ENCODE measurements around the gene HSD17B1. TPM values are rescaled to one million over a fixed set of nuclear protein-coding genes. Genes with fewer than 3 reads are reported as not detected.

Gene HSD17B1
- total RNA-seq, 1 donor from 2014 or later = 1.5 TPM

DNA sequence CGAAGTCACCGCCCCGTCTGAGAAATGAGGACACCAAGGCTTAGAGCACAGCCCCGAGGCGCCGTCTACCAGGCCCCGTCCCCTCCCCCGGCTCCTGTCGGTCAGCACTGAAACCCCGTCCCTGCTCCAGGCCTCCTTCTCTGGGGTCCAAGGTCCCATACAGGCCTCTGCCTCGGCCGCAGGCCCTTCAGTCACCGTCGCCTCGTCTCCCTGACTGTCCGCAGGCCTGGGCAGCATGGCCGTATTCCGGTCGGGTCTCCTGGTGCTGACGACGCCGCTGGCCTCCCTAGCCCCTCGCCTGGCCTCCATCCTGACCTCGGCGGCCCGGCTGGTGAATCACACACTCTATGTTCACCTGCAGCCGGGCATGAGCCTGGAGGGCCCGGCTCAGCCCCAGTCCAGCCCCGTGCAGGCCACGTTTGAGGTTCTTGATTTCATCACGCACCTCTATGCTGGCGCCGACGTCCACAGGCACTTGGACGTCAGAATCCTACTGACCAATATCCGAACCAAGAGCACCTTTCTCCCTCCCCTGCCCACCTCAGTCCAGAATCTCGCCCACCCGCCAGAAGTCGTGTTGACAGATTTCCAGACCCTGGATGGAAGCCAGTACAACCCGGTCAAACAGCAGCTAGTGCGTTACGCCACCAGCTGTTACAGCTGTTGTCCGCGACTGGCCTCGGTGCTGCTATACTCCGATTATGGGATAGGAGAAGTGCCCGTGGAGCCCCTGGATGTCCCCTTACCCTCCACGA, 9.8 kb downstream of the HSD17B1 start:
- H4K20me1 ChIP-seq (ENCODE audit: insufficient read depth, low read length) = no peaks in the 10 kb centered on the region
- peak overlapping the region; percentile 78 for H2AFZ ChIP-seq (ENCODE audit: low read depth, low read length)
- H3K4me3 ChIP-seq (ENCODE audit: insufficient read depth, low read depth, low read length) = peak overlapping the region; percentile 86
- TF ChIP-seq CTCF (IDR thresholded peaks at IDR 0.05; ENCODE audit: insufficient read depth, low read depth, low read length) = no peak
- no peak for TF ChIP-seq EZH2 (IDR thresholded peaks at IDR 0.05; ENCODE audit: insufficient read depth, low read length)
- H3K4me1 ChIP-seq (ENCODE audit: insufficient read depth, low read length) = peaks cover 22% of the 10 kb centered on the region
- DNase-seq (ENCODE audit: low read depth) (no peak), FAIRE-seq (no peak)
- H3K4me1 Mint-ChIP-seq (ENCODE audit: low read depth, unreplicated experiment) = peaks cover 19% of the 10 kb centered on the region
- peak overlapping the region; percentile 95 for H3K4me2 ChIP-seq (ENCODE audit: low read length)
- peaks cover 13% of the 10 kb centered on the region for H3K36me3 ChIP-seq (ENCODE audit: insufficient read depth, low read length)
- peak overlapping the region; percentile 94 for H3K27ac Mint-ChIP-seq (ENCODE audit: unreplicated experiment)
- H3K27ac ChIP-seq (ENCODE audit: low read depth, low read length) = peak overlapping the region; percentile 83
- no peaks in the 10 kb centered on the region for H3K9me3 ChIP-seq (ENCODE audit: insufficient read depth, low read depth, low read length)
- H3K9me3 Mint-ChIP-seq (ENCODE audit: unreplicated experiment) = no peaks in the 10 kb centered on the region
- H3K4me3 Mint-ChIP-seq (ENCODE audit: unreplicated experiment) = peak overlapping the region; percentile 92
- peaks cover 41% of the 10 kb centered on the region for H3K79me2 ChIP-seq (ENCODE audit: insufficient read depth, low read length)
- H3K9ac ChIP-seq (ENCODE audit: low read length) = peak overlapping the region; percentile 96
- peaks cover 3% of the 10 kb centered on the region for H3K36me3 Mint-ChIP-seq (ENCODE audit: low read depth, unreplicated experiment)
- no peaks in the 10 kb centered on the region for H3K27me3 Mint-ChIP-seq (ENCODE audit: low read depth, unreplicated experiment)
- no peaks in the 10 kb centered on the region for H3K27me3 ChIP-seq (ENCODE audit: insufficient read depth, low read length)

- peaks cover 45% of the 10 kb centered on the region for H3K79me2 ChIP-seq (ENCODE audit: insufficient read depth, low read length)
- FAIRE-seq (no peak), DNase-seq (ENCODE audit: low read depth) (no peak)
- peaks cover 5% of the 10 kb centered on the region for H3K36me3 Mint-ChIP-seq (ENCODE audit: low read depth, unreplicated experiment)
- H3K27me3 Mint-ChIP-seq (ENCODE audit: low read depth, unreplicated experiment) = no peaks in the 10 kb centered on the region
- H3K27ac ChIP-seq (ENCODE audit: low read depth, low read length) = no peak overlapping the region
- peaks cover 13% of the 10 kb centered on the region for H3K36me3 ChIP-seq (ENCODE audit: insufficient read depth, low read length)
- TF ChIP-seq CTCF (IDR thresholded peaks at IDR 0.05; ENCODE audit: insufficient read depth, low read depth, low read length) (no peak), EZH2 (IDR thresholded peaks at IDR 0.05; ENCODE audit: insufficient read depth, low read length) (no peak)
- peak overlapping the region; percentile 96 for H3K9ac ChIP-seq (ENCODE audit: low read length)
- no peaks in the 10 kb centered on the region for H4K20me1 ChIP-seq (ENCODE audit: insufficient read depth, low read length)
- no peak overlapping the region for H2AFZ ChIP-seq (ENCODE audit: low read depth, low read length)
- peak overlapping the region; percentile 94 for H3K27ac Mint-ChIP-seq (ENCODE audit: unreplicated experiment)
- H3K9me3 Mint-ChIP-seq (ENCODE audit: unreplicated experiment) = no peaks in the 10 kb centered on the region
- no peaks in the 10 kb centered on the region for H3K27me3 ChIP-seq (ENCODE audit: insufficient read depth, low read length)
- H3K9me3 ChIP-seq (ENCODE audit: insufficient read depth, low read depth, low read length) = no peaks in the 10 kb centered on the region
- H3K4me1 ChIP-seq (ENCODE audit: insufficient read depth, low read length) = peaks cover 26% of the 10 kb centered on the region
- H3K4me3 ChIP-seq (ENCODE audit: insufficient read depth, low read depth, low read length) = peak overlapping the region; percentile 86
- H3K4me2 ChIP-seq (ENCODE audit: low read length) = peak overlapping the region; percentile 95
- H3K4me1 Mint-ChIP-seq (ENCODE audit: low read depth, unreplicated experiment) = peaks cover 22% of the 10 kb centered on the region
- peak overlapping the region; percentile 92 for H3K4me3 Mint-ChIP-seq (ENCODE audit: unreplicated experiment)
Measured at GRCh38 chr17:42563143-42563509, 10.4 kb downstream of the HSD17B1 start.

DNA sequence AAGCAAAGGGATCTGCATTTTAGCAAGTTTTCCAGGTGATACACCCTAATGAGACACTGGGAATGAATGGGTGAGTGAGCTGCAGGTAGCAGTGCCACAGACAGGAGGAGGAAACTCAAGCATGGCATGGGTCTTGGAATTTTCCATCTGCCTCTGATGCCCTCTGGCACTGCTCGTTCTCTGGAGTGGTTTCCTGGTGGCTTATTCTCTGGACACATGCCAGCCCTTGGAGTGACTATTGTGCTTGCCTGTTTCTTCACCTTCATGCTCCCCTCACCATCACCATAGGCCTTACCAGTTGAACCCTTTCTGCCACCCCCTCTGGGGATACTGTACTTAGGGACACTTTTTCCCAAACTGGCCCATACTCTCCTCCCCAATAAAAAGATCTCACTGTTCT, 10.8 kb downstream of the HSD17B1 start:
- H3K36me3 Mint-ChIP-seq (ENCODE audit: low read depth, unreplicated experiment) = peaks cover 6% of the 10 kb centered on the region
- Histone ChIP-seq H2AFZ (ENCODE audit: low read depth, low read length) (no peak overlapping the region), H3K9ac (ENCODE audit: low read length) (peak overlapping the region; percentile 96), H3K79me2 (ENCODE audit: insufficient read depth, low read length) (peaks cover 50% of the 10 kb centered on the region), H3K27ac (ENCODE audit: low read depth, low read length) (no peak overlapping the region), H3K36me3 (ENCODE audit: insufficient read depth, low read length) (peaks cover 13% of the 10 kb centered on the region), H3K4me2 (ENCODE audit: low read length) (peak overlapping the region; percentile 95), H3K27me3 (ENCODE audit: insufficient read depth, low read length) (no peaks in the 10 kb centered on the region), H4K20me1 (ENCODE audit: insufficient read depth, low read length) (peaks cover 3% of the 10 kb centered on the region), H3K9me3 (ENCODE audit: insufficient read depth, low read depth, low read length) (no peaks in the 10 kb centered on the region), H3K4me3 (ENCODE audit: insufficient read depth, low read depth, low read length) (peak overlapping the region; percentile 86), H3K4me1 (ENCODE audit: insufficient read depth, low read length) (peaks cover 29% of the 10 kb centered on the region)
- TF ChIP-seq EZH2 (IDR thresholded peaks at IDR 0.05; ENCODE audit: insufficient read depth, low read length) = no peak
- no peak for TF ChIP-seq CTCF (IDR thresholded peaks at IDR 0.05; ENCODE audit: insufficient read depth, low read depth, low read length)
- DNase-seq (ENCODE audit: low read depth) (no peak), FAIRE-seq (no peak)
- H3K27me3 Mint-ChIP-seq (ENCODE audit: low read depth, unreplicated experiment) = no peaks in the 10 kb centered on the region
- peak overlapping the region; percentile 92 for H3K4me3 Mint-ChIP-seq (ENCODE audit: unreplicated experiment)
- peaks cover 22% of the 10 kb centered on the region for H3K4me1 Mint-ChIP-seq (ENCODE audit: low read depth, unreplicated experiment)
- peak overlapping the region; percentile 71 for H3K27ac Mint-ChIP-seq (ENCODE audit: unreplicated experiment)
- no peaks in the 10 kb centered on the region for H3K9me3 Mint-ChIP-seq (ENCODE audit: unreplicated experiment)

Measured in astrocyte (in vitro differentiated cells and primary cell).